HG02588 (cell line): ENCODE measurements around the gene TTC7B.
"Not testable (repeated sequence)": the region's sequence is repeated elsewhere in the genome, so short reads cannot be mapped to it uniquely, and the experiment has no call there.

ENCODE experiments used
- ATAC-seq: cut with Tn5 transposase; IDR thresholded peaks from one replicate; pipeline ENCODE4 v1.9.1; 2021; ENCODE audit warnings: mild to moderate bottlenecking, moderate library complexity; ENCODE audit not compliant: unreplicated experiment

TTC7B gene

DNA sequence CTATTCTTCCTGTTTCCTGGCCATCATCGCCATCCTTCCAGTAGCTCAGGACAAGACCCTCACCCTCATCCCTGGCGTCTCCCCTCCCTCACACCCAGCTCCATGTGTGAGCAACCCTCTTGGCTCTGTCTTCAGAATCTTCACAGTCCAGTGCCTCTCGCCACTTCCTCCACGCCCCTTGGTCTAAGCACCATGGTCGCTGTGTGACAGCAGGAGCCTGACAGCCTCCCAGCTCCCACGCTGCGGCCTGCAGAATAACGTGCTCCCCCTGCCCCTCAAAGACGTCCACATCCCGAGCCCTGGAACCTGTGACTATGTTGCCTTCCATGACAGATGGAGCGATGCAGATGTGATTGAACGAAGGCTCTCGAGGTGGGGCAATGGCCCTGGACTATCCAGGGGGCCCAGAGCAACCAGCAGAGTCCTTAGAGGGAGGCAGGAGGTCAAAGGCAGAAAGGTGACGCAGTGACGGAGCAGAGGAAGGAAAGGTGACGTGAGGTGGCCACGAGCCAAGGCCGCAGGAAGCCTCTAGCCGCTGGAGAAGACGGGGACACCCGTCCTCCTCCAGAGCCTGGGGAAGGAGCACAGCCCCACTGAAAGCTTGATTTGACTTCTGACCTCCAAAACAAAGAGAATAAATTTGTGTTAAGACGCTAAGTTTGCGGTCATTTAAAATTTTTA, 279.6 kb downstream of the TTC7B start:
- no peak for ATAC-seq

DNA sequence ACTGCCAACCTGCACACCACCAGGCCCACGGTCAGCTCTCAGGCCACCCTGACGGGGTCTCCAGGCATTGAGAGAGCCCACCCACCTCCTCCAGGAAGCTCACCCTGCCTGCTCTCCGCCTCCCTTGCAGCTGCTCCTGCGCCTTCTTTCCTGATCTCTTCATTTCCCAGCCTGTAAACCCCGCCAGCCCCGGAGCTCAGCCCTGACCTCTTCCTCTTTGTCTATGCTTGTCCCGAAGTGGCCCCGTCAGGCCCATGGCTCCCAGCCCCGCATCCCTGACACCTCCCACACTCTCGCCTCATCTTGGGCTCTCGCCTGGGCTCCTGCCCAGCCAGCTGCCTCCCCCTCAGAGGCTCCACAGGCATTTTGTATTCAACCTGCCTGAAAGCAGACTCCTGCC, 280.1 kb downstream of the TTC7B start:
- no peak for ATAC-seq

DNA sequence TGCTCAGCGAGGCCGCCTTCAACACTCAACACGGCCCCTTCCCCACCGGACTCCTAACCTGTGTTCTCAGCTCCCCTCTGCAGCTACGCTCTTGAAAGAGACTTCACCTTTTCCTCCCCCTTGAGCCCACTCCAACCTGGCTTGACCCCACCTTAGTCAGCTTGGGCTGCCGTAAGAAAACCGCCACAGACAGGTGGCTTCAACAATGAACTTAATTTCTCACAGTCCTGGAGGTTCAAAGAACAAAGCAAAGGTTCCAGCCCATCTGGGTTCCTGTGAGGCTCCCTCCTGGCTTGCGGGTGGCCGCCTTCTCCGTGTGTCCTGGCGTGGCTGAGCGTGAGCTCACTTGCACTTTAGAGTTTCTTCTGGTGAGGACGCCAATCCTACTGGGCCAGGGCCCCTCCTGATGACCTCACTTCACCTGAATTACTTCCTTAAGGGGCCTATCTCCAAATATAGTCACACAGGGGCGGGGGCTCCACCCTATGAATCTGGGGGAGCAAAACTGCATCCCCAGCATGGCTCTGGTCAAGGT, 280.6 kb downstream of the TTC7B start:
- no peak for ATAC-seq

DNA sequence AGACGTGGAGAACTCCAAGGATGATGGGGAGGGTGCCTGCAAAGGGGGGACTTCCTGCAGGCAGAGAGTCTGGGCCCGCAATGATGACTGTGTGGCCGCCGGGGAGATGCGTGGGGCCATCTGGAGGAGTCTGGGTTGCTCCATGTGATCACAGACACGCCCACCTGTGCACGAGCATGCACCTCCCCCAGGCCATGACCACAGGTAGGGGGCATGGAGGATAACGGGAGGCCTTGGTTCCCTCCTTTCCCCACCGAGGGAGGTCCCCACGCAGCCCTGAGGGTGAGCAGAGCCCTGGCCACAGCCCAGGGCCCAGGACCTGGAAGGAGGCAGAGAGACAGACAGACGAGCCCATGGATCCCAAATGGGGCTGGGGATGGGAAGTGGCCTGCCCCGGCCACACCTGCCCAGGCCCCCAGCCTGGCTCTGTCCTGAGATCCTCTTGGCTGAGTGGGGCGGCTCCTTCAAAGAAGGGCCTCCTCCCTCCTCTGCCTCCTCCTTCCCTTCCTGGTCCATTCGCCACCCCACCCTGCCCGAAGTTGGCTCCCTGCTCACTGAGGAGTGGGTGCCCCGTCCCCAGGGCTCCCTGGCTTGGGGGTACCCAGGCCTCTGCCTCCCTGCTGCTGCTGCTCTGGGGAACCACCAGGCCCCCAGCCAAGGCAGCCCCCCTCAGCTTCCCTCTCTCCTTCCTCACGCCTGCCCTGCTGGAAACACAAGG, 281.2 kb downstream of the TTC7B start:
- no peak for ATAC-seq

DNA sequence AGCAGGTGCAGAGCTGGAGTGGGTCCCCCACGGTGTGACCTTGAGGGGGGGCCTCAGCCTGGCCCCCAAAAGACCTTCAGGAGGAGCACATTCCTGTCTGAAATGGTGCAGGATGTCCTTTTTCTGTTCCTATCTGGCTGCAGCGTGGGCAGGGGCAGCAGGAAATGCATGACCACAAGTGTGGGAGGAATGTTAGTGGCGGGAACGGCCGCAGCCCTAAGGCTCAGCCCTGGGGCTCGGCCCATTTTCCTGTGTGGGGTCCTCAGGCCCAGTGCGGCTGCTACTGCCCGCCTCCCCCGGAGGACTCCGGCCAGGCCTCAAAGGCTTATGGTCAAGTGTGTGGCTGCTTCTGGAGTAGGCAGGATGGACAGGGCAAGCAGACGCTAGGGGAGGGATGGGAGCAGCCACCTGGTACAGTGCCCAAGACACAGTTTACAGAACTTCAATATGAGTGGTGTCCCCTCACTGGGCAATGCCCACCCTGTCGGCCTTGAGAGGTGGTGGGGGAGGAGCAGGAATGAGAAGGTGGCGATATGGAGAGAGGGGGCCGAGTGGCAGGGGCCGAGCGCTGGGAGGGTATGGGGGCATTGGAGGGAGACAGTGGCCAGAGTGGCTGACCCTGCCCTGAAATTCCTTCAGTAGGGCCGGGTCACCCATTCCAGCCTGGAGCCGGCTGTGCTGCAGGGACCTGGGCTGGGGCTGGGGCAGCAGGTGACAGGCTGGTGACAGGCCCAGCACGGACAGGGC, 282.0 kb downstream of the TTC7B start:
- no peak for ATAC-seq

DNA sequence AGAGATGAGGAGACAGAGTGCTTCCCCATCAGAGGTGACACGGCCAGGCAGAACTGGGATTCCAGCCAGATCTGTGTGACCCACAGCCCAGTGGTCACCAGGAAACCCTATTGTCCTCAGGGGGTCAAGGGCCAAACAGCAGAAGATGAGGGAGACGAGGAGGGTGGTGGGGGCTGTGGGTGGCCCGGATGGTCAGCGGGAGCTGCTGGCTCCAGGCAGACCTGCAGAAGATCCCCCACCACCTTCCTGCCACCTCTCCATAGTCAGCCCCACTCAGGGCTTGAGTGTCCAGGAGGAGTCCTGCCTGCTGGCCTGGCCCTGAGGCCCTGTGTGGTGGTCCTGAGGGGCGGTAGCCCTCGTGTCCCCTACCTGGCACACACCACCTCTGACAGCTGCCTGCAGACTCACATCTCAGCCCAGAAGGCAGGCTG, 282.6 kb downstream of the TTC7B start:
- no peak for ATAC-seq

DNA sequence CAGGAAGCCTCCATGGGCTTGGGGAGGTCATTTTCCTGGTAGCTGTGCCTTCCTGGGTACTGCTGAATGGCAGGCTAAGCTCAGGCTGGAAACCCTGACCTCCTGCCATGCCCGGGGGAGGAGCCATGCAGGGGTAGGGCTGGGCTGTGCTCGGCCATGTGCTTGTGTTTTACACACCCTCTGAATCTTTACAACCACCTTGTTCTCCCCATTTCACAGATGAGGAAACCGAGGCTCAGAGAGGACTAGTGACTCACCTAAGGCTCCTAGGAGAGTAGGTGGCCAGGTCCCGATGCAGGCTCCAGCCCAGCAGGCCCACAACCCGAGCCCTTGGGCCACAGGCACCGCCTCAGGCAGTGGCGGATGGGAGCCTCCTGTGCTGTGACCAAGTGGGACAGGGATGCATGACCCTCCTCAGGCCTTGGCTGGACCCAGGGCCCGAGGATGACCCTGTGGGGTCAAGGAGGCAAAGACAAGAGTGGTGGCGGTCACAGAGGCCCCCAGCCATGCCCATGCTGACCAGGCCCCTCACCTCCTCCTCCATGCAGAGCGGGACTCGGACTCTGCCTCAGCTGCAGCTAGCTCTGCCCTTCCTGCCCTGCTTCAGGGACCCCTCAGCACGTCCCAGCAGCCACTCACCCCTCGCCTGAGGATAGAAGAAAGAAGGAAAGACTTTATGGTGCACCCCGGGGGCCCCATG, 283.3 kb downstream of the TTC7B start:
- ATAC-seq: no peak

DNA sequence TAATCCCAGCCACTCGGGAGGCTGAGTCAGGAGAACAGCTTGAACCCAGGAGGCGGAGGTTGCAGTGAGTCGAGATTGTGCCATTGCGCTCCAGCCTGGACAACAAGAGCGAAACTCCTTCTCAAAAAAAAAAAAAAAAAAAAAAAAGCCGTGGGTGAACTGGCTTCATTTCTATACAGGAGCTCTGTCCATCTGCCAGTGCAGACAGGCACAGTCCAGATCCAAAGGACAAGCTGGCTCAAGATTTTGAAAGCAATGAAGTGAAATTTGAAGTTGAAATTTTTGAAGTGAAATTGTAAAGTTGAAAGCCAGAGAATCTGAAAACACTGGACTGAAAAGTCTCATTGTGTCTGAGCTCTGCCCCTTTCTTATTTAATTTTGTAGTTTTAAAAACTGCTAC, 284.7 kb downstream of the TTC7B start:
- ATAC-seq: no peak

DNA sequence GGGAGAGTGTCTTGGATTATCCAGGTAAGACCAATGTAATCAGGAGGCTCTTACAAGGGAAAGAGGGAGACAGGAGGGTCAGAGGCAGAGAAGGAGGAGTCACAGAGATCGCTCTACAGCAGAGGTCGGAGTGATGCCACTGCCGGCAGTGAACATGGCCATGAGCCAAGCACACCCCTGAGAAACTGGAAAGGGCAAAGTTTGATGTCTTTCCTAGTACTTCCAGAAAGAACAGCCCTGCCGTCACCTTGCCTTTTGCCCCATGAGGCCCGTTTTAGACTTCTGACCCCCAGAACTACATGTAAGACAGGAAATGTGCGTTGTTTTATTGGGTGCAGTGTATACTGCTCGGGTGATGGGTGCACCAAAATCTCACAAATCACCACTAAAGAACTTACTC, 285.7 kb downstream of the TTC7B start:
- ATAC-seq: no peak

DNA sequence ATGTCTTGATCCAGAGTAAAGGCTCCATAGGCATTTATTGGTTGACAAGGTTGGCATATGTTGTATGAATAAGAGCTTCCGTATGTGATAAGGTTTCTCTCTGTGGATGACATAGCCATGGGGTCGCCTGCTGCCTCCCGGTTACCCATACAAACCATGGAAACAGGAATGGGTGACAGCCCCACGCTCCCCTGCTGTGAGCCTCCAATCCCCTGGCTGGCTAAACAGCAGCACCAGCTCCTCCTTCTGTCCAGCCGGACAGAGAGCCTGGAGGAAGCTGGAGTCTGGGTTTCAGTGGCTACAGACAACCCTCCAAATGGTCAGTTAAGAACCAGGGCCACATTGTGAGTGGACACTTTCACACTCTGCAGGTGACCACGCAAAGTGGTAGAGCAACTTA, 288.3 kb downstream of the TTC7B start:
- no peak for ATAC-seq

DNA sequence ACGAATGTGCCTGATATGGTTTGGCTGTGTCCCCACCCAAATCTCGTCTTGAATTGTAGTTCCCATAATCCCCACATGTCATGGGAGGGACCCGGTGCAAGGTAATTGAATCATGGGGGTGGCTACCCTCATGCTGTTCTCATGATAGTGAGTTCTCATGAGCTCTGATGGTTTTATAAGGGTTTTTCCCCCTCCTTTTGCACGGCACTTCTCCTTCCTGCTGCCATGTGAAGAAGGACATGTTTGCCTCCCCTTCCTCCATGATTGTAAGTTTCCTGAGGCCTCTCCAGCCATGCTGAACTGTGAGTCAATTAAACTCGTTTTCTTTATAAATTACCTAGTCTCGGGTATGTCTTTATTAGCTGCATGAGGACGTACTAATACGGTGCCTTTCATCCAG, 289.7 kb downstream of the TTC7B start:
- ATAC-seq: not testable (repeated sequence)

DNA sequence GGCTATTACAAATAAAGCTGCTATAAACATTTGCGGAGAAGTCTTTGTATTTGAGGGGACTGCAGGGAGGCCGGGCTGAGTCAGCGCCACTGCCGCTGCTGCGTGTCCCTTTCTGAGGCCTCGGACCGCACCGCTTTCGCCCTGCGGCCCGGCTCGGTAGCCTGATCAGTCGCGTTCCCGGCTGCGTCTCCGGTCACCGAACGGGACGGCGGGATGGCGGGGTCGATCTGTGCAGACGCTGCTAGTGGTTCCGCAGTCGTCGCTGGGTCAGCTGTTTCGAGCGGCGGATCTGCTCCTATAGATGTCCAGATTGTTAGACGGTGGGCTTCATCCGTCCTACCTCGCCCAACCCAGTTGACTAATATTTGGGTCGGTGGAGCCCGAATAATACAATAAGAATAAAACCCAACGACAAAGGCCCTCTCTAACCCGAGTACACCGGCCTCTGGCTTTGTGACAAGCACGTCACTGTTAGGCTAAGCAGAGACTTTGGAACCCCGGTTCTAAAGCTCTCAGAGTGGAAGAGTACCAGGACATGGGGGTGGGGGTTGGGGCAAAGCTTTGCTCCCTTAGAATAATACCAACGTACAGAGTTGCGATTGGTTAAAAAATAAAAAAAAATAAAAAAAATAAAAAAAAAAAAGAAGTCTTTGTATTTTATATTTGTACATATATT, 290.7 kb downstream of the TTC7B start:
- not testable (repeated sequence) for ATAC-seq

DNA sequence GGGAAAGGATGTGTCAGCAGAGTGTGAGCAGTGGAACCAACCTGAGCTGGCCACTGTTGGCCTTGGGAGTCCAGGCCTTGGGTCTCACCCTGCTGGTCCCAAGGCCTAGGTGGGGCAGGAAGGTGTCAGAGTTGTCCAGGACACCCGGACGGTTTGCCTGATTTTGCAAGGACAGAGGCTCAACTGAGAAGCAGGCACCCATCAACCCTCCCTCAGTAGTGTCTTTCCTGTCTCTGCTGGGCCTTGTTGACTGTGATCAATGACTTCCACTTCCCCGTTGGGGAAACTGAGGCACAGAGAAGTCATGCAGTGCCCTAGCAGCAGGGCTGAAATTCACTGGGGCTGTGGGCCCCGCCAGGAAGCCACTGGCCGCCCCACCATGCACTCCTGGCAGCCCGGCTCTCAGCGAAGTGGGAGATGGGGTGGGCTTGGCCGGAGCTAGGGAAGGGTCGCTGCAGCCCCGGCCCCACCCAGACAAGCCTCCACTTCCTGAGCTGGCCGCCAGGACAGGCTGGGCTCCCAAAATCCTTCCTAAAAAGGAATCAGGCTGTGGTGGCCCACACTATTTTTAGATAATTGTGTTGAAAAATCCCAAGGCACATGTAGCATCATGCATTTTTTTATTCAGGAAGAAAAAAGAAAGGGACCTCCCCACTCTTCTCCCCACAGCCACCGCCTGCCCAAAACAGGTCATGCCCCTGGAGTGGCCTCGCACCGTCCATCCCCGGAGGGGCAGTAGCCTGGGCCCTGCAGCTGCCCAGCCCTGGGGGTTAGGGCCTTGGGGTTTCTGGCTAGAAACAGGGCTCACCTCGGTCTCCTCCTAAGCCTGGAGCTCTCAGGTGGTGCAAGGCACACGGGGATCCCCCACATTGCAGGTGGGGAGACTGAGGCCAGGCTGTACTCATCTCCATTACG, 292.0 kb downstream of the TTC7B start:
- no peak for ATAC-seq

DNA sequence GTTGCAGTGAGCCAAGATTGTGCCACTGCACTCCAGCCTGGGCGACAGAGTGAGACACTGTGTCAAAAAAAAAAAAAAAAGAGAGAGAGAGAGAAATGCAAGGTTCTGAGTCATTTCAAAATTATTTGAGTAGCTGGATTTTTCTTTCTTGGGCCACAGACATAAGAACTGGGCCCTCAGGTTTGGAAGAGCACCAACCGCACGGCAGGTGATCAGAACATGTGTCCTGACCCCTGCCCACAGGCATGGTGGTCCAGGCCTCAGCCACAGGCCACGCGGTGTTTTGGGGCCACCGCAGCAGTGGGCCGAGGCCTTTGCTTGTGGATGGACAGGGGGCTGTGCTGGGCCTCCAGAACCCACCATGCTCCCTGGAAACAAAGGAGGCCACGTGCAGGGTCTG, 292.7 kb downstream of the TTC7B start:
- no peak for ATAC-seq

DNA sequence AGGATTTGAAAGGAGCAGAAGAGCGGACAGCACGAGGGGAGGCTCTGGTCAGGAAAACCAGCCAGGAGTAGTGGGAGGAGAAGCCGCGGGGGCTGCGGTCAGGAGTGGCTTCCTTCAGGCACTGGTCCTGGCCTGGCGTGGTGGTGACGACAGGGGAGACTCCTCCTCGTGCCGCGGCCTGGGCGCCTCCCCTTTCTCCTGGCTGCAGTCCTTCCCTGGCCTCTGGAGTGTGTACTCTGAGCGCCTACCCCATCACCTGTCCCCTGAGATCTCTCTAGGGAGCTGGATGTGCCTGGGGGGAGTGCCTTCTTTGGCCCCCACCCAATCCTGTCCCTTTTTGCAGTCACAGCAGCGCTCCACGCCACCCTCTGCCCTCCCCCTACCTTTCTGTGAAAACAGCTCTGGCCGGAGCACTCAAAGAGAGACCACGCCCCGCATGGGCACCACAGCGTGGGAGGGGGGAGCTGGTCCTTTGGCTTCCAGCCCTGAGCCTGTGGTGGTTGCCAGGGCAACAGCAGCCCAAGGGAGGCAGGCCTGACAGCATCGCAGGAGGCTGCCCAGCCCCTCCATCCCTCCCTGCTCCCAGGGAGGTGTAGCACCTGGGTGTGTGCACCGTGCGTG, 293.5 kb downstream of the TTC7B start:
- no peak for ATAC-seq

DNA sequence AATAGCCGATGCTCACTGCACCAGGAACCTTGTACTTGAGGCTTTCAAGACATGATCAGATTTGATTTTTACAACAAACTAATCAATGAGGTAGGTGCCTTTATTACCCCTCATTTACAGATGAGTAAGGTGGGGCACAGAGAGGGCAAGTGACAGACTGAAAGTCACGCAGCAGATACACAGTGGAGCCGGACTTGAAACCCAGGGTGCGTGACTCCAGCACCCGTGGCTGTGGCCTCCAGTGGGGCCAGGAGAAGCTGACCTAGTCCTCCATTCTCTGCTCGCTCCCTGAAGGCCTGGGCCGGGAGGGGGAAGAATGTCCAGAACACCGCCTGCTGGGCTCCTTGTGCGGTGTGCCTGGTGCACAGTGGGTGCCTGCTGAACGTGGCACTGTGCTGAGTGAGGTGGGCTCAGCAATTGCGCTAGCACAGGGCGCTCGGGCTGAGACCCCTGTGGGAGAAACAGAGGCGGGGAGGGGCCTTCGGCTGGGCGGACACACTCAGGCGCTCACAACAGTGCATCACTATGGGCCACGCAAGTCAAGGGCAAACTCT, 294.2 kb downstream of the TTC7B start:
- ATAC-seq: no peak

DNA sequence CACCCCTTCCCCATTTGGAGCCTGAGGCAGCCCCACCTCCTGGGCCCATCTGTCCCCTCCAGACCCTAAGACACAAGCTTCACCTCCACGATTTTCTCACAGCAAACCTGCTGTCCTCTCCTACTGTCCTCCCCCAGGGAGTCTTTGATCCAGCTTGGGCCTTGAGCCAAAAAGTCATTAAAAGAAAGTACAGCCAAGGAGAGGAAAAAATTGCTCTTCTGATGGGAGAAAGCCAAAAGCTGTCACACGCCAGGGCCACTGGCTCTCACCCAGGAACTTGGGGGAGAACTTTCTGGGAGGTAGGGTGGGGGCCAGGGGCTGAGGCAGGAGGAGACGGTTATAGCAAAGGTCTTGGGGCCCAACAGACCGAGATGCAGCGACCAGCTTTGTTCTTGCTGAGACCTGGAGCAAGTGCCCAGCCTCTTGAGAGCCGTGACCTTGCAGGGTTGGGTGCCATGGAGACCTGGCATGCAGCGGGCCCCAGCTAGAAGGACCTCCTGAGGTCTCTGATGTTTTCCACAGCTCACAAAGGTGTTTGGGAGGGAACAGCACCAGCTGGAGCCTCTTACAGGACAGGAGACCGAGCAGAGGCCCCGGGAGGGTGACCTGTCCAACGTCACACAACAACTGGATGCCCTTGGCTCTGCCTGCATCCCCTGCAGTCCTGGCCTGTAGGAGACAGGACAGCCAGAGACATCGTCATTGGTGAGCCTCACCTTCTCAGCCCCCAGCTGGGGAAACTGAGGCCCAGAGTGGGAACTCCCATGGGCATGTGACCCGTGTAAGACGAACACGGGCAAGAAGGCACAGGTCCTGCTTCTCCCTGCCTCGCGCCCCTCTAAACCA, 294.9 kb downstream of the TTC7B start:
- no peak for ATAC-seq

DNA sequence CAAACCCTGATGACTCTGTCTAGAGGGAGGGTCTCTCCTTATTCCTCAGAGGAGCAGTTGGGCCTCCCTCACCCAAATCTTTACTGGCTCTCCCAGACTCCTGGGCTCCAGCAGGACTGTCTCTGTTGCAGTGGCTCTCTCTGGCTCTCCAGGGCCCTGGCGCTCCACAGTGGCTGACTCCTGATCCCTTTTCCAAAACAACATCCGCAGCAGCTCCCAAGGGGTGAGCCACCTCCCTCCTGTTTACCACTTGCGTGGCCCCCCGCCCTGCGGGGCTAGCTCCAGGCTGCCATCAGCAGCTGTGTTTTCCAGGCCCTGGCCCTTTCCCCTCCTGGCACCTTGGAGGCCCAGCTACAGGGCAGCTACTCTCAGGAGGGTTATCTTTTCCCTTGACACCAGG, 295.9 kb downstream of the TTC7B start:
- ATAC-seq: no peak
